Measurements from ENCODE around the gene TUSC2. TPM values are rescaled to one million over a fixed set of nuclear protein-coding genes. Genes with fewer than 3 reads are reported as not detected.
A peak's percentile ranks its signal among the peaks of the same experiment; 100 is the strongest.

The TUSC2 gene
- total RNA-seq, 1 experiment from 2014 or later = 33.5 TPM

DNA sequence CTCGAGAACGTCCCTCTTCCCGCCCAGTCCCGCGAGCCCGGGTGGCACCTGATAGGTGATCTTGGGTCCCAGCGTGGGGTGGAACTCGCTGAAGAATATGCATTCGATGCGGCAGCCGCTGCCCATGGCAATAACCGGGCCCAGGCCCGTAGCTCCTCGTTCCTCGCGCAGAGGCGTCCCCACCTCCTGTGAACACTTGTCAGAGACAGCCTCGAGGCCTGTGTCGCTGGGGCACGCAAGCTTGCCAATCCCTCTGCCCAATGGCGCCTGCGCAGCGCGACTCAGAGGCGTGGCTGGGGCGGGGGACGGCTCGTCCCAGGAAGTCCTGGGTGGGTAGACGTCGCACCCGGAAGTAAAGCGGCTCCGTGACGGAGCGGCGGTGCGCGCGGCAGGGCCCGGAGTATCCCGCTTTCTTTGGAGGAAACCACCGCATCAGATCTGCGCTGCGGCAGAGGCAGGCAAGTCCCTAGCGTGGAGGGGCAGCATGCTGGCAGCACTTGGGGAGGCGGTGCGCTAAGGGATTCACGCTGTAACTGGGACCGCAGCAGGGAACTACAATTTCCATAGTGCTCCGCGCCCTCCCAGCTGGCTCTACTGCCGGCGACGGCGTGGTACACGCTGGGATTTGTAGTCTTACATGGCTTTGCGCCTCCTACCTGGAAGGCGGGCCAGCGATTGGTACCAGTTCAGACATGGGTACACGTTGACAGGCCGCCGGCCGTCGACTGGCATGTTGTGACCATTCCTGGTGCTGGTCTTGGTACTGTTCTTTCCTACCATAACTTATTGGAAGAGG is 22.7 kb upstream of the TUSC2 start, which contains the start of the genes CYB561D2 and NPRL2:
CYB561D2 (plus strand) TSS at position 336 of the 796 bp plus-strand sequence. CDS start 572 bp downstream, outside the sequence.
NPRL2 (minus strand) TSS at position 249 of the 796 bp plus-strand sequence; CDS start at position 126, 123 bp downstream.
- Histone ChIP-seq H3K23me2 (ENCODE audit: insufficient read length, low read depth, low read length, poor library complexity, severe bottlenecking) (peaks cover 13% of the 10 kb centered on the region), H3K23ac (ENCODE audit: insufficient read length, low read depth, low read length) (no peak within 1 kb of the TSS), H4K91ac (ENCODE audit: insufficient read length, low read depth, low read length) (no peak within 1 kb of the TSS), H4K5ac (ENCODE audit: insufficient read length, low read depth, low read length) (no peak within 1 kb of the TSS), H3K4me1 (ENCODE audit: insufficient read depth, low read length) (no peaks in the 10 kb centered on the region; the same call in 1 of the 2 replicates), H3K79me1 (ENCODE audit: insufficient read depth, low read depth, low read length, poor library complexity, severe bottlenecking) (no peaks in the 10 kb centered on the region), H2BK15ac (ENCODE audit: low read depth, low read length) (no peak within 1 kb of the TSS), H3K79me2 (ENCODE audit: insufficient read depth, low read length) (no peaks in the 10 kb centered on the region), H2BK12ac (ENCODE audit: insufficient read length, low read depth, low read length) (no peak within 1 kb of the TSS), H3T11ph (ENCODE audit: low read length) (no peak within 1 kb of the TSS), H3K27me3 (ENCODE audit: insufficient read depth, low read length) (no peaks in the 10 kb centered on the region), H2BK5ac (ENCODE audit: insufficient read length, low read length) (no peak within 1 kb of the TSS), H2AFZ (ENCODE audit: low read length) (no peak within 1 kb of the TSS), H3K18ac (ENCODE audit: insufficient read length, low read depth, low read length) (peak within 1 kb of the TSS; percentile 76), H3K9me3 (ENCODE audit: control insufficient read depth, low read depth, low read length) (no peaks in the 10 kb centered on the region), H3K4me2 (ENCODE audit: insufficient read depth, insufficient read length, low read length) (peak within 1 kb of the TSS; percentile 74), H4K20me1 (ENCODE audit: control insufficient read depth, insufficient read depth, insufficient read length) (no peaks in the 10 kb centered on the region), H3K4ac (ENCODE audit: low read depth, low read length) (no peak within 1 kb of the TSS), H4K8ac (replicated peaks; ENCODE audit: insufficient read length, low read depth, low read length) (no peak within 1 kb of the TSS), H2AK5ac (ENCODE audit: insufficient read length, low read length) (no peak within 1 kb of the TSS), H3K9ac (ENCODE audit: extremely low read depth, insufficient read length, low read length) (peak within 1 kb of the TSS; percentile 40), H3K27ac (ENCODE audit: insufficient read length, low read depth, low read length) (no peak within 1 kb of the TSS), H2BK20ac (ENCODE audit: low read depth, low read length, poor library complexity, severe bottlenecking) (no peak within 1 kb of the TSS), H2BK120ac (ENCODE audit: low read depth, low read length, poor library complexity, severe bottlenecking) (no peak within 1 kb of the TSS), H3K56ac (ENCODE audit: insufficient read length, low read depth, low read length) (no peak within 1 kb of the TSS), H3K14ac (ENCODE audit: insufficient read depth, low read length) (peak within 1 kb of the TSS; percentile 14; the same call in 1 of the 2 replicates)
- Mint-ChIP-seq H3K36me3 (ENCODE audit: insufficient read depth in 1 of 3, low read depth in 3 of 3) (peaks cover 16 to 35% (median 27%) of the 10 kb centered on the region in 3 experiments; a peak in 6 of 7 replicates), H3K4me1 (peaks cover 18% of the 10 kb centered on the region in 2 experiments), H3K27ac (peak within 1 kb of the TSS; percentile 81 to 97 (median 89); a peak in 5 of 7 replicates), H3K9me3 (no peaks in the 10 kb centered on the region), H3K4me3 (peak within 1 kb of the TSS; percentile 94 to 96), H3K27me3 (ENCODE audit: low read depth) (peaks cover 11% of the 10 kb centered on the region)
- no peak for TF ChIP-seq CTCF (conservative IDR thresholded peaks at IDR 0.05)
- no CpG with 5 or more reads among the region's 64 CpGs for WGBS (ENCODE audit: extremely low coverage, insufficient read length, low lambda C conversion rate)
- DNase-seq = peak; percentile 96

Measured in H9 (cell line).